ENCODE results near the gene RERE. TPM values are rescaled to one million over a fixed set of nuclear protein-coding genes. Genes with fewer than 3 reads are reported as not detected.

RERE gene
- total RNA-seq, 1 experiment from 2014 or later: 73.4 TPM

GRCh38 chr1:8815582-8816151, 1.8 kb downstream of the RERE start:
- TF ChIP-seq EZH2 (IDR thresholded peaks at IDR 0.05; ENCODE audit: low read depth) (no peak), CTCF (conservative IDR thresholded peaks at IDR 0.05) (no peak)
- intact Hi-C loops (cut with micrococcal nuclease; ENCODE audit: unreplicated experiment): loop anchor here (5.0 kb wide), 1 partner anchor 83 kb away; no protein-coding TSS in a partner anchor
- Histone ChIP-seq H3K9me3 (ENCODE audit: insufficient read depth, low read depth) (no peaks in the 10 kb centered on the region), H3K4me1 (replicated peaks; ENCODE audit: insufficient read depth) (peaks cover 41% of the 10 kb centered on the region), H3K27ac (0 out of 2 replicates have a peak overlapping the region, but pooled peaks have one; percentile 73), H3K4me3 (peak overlapping the region; percentile 92), H3K9me2 (ENCODE audit: insufficient read depth) (no peaks in the 10 kb centered on the region), H2AFZ (no peak overlapping the region), H3K36me3 (ENCODE audit: low read depth) (no peaks in the 10 kb centered on the region), H3K79me2 (ENCODE audit: low read depth) (peaks cover 48% of the 10 kb centered on the region), H3F3A (ENCODE audit: insufficient read depth, low read depth) (peaks cover 16% of the 10 kb centered on the region), H4K20me1 (ENCODE audit: insufficient read depth) (no peaks in the 10 kb centered on the region), H3K27me3 (ENCODE audit: insufficient read depth, low read depth) (no peaks in the 10 kb centered on the region), H3K4me2 (peak overlapping the region; percentile 98)
- DNase-seq: no peak
- BruUV-seq (replicated peaks): no TSS peak
- CTCF ChIA-PET: interaction anchor here (0.8 to 0.9 kb wide), 2 partner anchors 33 to 112 kb away, joined by 3 read pairs; no protein-coding TSS in a partner anchor
- POLR2A ChIA-PET (ENCODE audit: unreplicated experiment): interaction anchor here (0.6 to 0.7 kb wide), 3 partner anchors 63 to 280 kb away, joined by 3 read pairs; partner anchors contain the start of gene ENO1

- CTCF ChIA-PET: no interaction called here
- no peak overlapping the region for H3K27ac ChIP-seq
- H4K20me1 ChIP-seq (ENCODE audit: insufficient read depth): no peaks in the 10 kb centered on the region
- POLR2A ChIA-PET (ENCODE audit: unreplicated experiment): no interaction called here
- no peaks in the 10 kb centered on the region for H3K36me3 ChIP-seq (ENCODE audit: low read depth)
- no peak overlapping the region for H3K4me2 ChIP-seq
- TF ChIP-seq CTCF (conservative IDR thresholded peaks at IDR 0.05) (no peak), EZH2 (IDR thresholded peaks at IDR 0.05; ENCODE audit: low read depth) (no peak)
- peaks cover 16% of the 10 kb centered on the region for H3F3A ChIP-seq (ENCODE audit: insufficient read depth, low read depth)
- no peak for DNase-seq
- peaks cover 48% of the 10 kb centered on the region for H3K79me2 ChIP-seq (ENCODE audit: low read depth)
- no peaks in the 10 kb centered on the region for H3K27me3 ChIP-seq (ENCODE audit: insufficient read depth, low read depth)
- intact Hi-C loops (cut with micrococcal nuclease; ENCODE audit: unreplicated experiment): loop anchor here (5.0 kb wide), 1 partner anchor 83 kb away; no protein-coding TSS in a partner anchor
- H3K4me1 ChIP-seq (replicated peaks; ENCODE audit: insufficient read depth): peaks cover 41% of the 10 kb centered on the region
- BruUV-seq (replicated peaks): no TSS peak
- no peak overlapping the region for H3K4me3 ChIP-seq
- no peaks in the 10 kb centered on the region for H3K9me3 ChIP-seq (ENCODE audit: insufficient read depth, low read depth)
- no peaks in the 10 kb centered on the region for H3K9me2 ChIP-seq (ENCODE audit: insufficient read depth)
- no peak overlapping the region for H2AFZ ChIP-seq
Measured at GRCh38 chr1:8814865-8815264, 2.6 kb downstream of the RERE start.

- Histone ChIP-seq H3K79me2 (ENCODE audit: low read depth) (peaks cover 48% of the 10 kb centered on the region), H3K27me3 (ENCODE audit: insufficient read depth, low read depth) (no peaks in the 10 kb centered on the region), H3K4me1 (replicated peaks; ENCODE audit: insufficient read depth) (peaks cover 41% of the 10 kb centered on the region), H3F3A (ENCODE audit: insufficient read depth, low read depth) (peaks cover 11% of the 10 kb centered on the region), H2AFZ (no peak overlapping the region), H3K27ac (no peak overlapping the region), H3K36me3 (ENCODE audit: low read depth) (no peaks in the 10 kb centered on the region), H3K9me2 (ENCODE audit: insufficient read depth) (no peaks in the 10 kb centered on the region), H3K4me3 (no peak overlapping the region), H4K20me1 (ENCODE audit: insufficient read depth) (no peaks in the 10 kb centered on the region), H3K4me2 (peak overlapping the region; percentile 21; the same call in 1 of the 2 replicates), H3K9me3 (ENCODE audit: insufficient read depth, low read depth) (no peaks in the 10 kb centered on the region)
- intact Hi-C loops (cut with micrococcal nuclease; ENCODE audit: unreplicated experiment): no loop called here
- ChIA-PET CTCF (interaction anchor here (0.6 kb wide), 1 partner anchor 14 kb away, joined by 3 read pairs; no protein-coding TSS in a partner anchor), POLR2A (ENCODE audit: unreplicated experiment) (no interaction called here)
- TF ChIP-seq EZH2 (IDR thresholded peaks at IDR 0.05; ENCODE audit: low read depth): no peak
- no peak for TF ChIP-seq CTCF (conservative IDR thresholded peaks at IDR 0.05)
- no TSS peak for BruUV-seq (replicated peaks)
- DNase-seq: no peak
Measured at GRCh38 chr1:8813991-8814390, 3.4 kb downstream of the RERE start.

Data from PC-9 (cell line).